ENCODE results near the gene ECHDC1. TPM values are rescaled to one million over a fixed set of nuclear protein-coding genes. Genes with fewer than 3 reads are reported as not detected.

ECHDC1 gene
- polyA plus RNA-seq, 1 experiment: 60.7 TPM

DNA sequence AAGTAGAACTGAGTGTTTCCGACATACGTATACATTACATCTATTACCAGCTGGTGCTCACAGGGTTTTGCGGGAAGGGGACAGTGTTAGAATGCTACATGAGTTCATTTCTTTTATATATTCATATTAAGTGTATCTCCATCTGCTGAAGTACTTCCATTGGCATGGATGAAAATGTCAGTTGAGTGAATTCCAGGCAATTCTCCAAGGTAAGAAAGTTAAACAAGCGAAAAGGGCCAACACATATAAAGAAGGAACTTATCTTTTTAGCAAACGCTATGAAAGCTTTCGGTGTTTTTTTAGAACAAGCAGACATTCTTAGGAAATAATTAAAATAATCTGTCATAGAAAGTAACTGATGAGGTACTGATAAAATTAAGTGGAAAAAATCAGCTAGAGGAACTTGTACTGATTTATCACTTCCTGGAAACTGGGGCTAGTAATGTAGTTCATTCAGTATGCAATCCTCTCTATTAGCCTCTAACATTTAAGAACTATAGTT is 42.2 kb downstream of the ECHDC1 start:
- ChIA-PET POLR2A (no interaction called here), CTCF (interaction anchor here (0.8 to 6.9 kb wide), 11 partner anchors 10 to 246 kb away, joined by 3 to 60 read pairs (median 6); partner anchors contain the start of genes ECHDC1, KIAA0408 and RNF146)
- DNase-seq (ENCODE audit: low read depth, low spot score): no peak

DNA sequence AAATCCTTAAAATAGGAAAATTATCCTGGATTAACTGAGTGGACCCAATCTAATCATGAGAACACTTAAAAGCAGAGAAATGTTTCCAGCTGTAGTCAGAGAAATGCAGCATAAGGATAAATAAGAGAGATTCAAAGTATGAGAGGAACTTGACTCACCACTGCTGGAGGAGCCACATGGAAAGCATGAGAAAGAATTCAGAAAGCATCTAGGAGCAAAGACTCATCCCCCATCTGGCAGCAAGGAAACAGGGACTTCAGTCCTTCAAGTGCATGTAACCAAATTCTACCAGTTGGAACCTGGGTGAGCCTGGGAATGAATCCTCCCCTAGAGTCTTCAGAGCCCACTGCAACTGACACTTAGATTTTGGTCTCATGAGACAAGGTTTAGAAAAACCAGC is 43.0 kb downstream of the ECHDC1 start:
- Histone ChIP-seq H3K27ac (ENCODE audit: low read depth, low read length) (peak overlapping the region; percentile 72), H3K9me3 (ENCODE audit: control insufficient read depth, insufficient read depth, low read length) (no peaks in the 10 kb centered on the region), H3K27me3 (ENCODE audit: control insufficient read depth, insufficient read depth, low read length) (no peaks in the 10 kb centered on the region), H3K4me3 (ENCODE audit: low read depth, low read length) (no peak overlapping the region)
- CTCF ChIA-PET: interaction anchor here (0.7 to 6.9 kb wide), 7 partner anchors 32 to 239 kb away, joined by 3 to 49 read pairs (median 6); partner anchors contain the start of genes KIAA0408 and RNF146
- TF ChIP-seq CTCF (IDR thresholded peaks at IDR 0.05; ENCODE audit: low read depth, low read length): no peak
- DNase-seq (ENCODE audit: low read depth, low spot score): peak; percentile 72
- POLR2A ChIA-PET: interaction anchor here (1.1 kb wide), 1 partner anchor 13 kb away, joined by 3 read pairs; no protein-coding TSS in a partner anchor

More for the DNA sequence above, 42.2 kb downstream of the ECHDC1 start:
- Histone ChIP-seq H3K4me3 (ENCODE audit: low read depth, low read length) (no peak overlapping the region), H3K27ac (ENCODE audit: low read depth, low read length) (no peak overlapping the region), H3K27me3 (ENCODE audit: control insufficient read depth, insufficient read depth, low read length) (no peaks in the 10 kb centered on the region), H3K9me3 (ENCODE audit: control insufficient read depth, insufficient read depth, low read length) (no peaks in the 10 kb centered on the region)
- no peak for TF ChIP-seq CTCF (IDR thresholded peaks at IDR 0.05; ENCODE audit: low read depth, low read length)

DNA sequence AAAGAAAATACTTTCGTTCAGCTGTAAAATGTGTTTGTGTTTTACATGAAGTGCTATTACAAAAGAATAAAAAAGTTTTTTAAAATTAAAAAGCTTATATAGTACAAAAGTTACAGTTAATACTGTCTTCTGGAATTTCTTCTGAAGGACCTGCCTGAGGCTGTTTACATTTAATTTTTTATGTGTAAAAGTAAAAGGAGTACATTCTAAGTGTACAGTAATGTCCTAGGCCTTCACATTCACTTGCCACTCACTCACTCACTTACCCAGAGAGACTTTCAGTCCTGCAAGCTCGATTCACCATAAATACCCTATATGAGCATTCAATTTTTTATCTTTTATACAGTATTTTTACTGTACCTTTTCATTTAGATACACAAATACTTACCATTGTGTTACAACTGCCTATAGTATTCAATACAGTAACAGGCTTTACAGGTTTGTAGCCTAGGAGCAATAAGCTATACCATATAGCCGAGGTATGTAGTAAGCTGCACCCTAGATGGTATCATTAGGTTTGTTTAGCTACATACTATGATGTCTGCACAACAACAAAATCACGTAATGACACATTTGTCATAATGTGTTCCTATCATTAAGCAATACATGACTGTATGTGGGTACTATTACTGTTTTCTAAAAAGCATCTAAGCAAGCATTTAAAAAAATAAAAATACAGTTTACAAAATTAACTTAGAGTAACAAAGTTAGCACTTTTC is 43.7 kb downstream of the ECHDC1 start:
- H3K4me3 ChIP-seq (ENCODE audit: low read depth, low read length): no peak overlapping the region
- CTCF ChIA-PET: interaction anchor here (0.6 to 6.9 kb wide), 6 partner anchors 34 to 249 kb away, joined by 3 to 49 read pairs (median 5); no protein-coding TSS in a partner anchor

GRCh38 chr6:127298475-127298874 is 44.9 kb downstream of the ECHDC1 start:
- no peak overlapping the region for H3K27ac ChIP-seq (ENCODE audit: low read depth, low read length)
- TF ChIP-seq CTCF (IDR thresholded peaks at IDR 0.05; ENCODE audit: low read depth, low read length): no peak
- H3K4me3 ChIP-seq (ENCODE audit: low read depth, low read length): no peak overlapping the region
- ChIA-PET POLR2A (no interaction called here), CTCF (interaction anchor here (1.0 to 6.9 kb wide), 3 partner anchors 25 to 241 kb away, joined by 3 to 49 read pairs (median 4); no protein-coding TSS in a partner anchor)
- DNase-seq (ENCODE audit: low read depth, low spot score): no peak
- H3K27me3 ChIP-seq (ENCODE audit: control insufficient read depth, insufficient read depth, low read length): no peaks in the 10 kb centered on the region
- no peaks in the 10 kb centered on the region for H3K9me3 ChIP-seq (ENCODE audit: control insufficient read depth, insufficient read depth, low read length)

More for the DNA sequence above, 43.7 kb downstream of the ECHDC1 start:
- Histone ChIP-seq H3K27me3 (ENCODE audit: control insufficient read depth, insufficient read depth, low read length) (no peaks in the 10 kb centered on the region), H3K9me3 (ENCODE audit: control insufficient read depth, insufficient read depth, low read length) (no peaks in the 10 kb centered on the region), H3K27ac (ENCODE audit: low read depth, low read length) (peak overlapping the region; percentile 72)
- POLR2A ChIA-PET: interaction anchor here (1.1 kb wide), 1 partner anchor 13 kb away, joined by 3 read pairs; no protein-coding TSS in a partner anchor
- DNase-seq (ENCODE audit: low read depth, low spot score): no peak
- TF ChIP-seq CTCF (IDR thresholded peaks at IDR 0.05; ENCODE audit: low read depth, low read length): no peak

All from AG04450 (cell line).